HL-60/S4 treated with phorbol 12-myristate 13-acetate at 8.2 ng/mL for 4 days and 3 days (cell line): ENCODE results near the gene EEFSEC.

Experiments used
- in situ Hi-C: fragments of 300-500 bp; cut with MboI; formaldehyde crosslinking; loops from 2 replicates; pipeline ENCODE4 v1.15.0; 2022; ENCODE audit warnings: low sequenced_read_pairs

EEFSEC gene

DNA sequence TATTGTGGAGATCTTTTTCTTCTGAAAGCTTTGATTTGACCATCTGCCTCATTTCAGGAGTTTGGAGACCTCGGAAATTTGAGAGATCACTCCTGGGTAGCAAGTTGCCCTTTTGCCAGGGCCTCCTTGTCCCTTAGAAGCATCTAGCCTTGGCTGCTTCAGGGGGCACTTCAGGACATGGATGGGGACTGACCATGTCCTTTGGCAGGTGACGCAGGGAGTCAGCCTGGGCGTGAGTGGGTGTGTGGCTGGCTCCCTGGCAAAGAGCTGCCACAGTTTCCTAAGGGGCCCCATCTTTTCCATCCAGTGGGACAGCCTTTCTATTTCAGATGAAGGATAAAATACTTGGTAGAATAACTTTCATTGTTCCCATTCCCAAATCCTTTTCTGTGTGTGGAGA is 27.6 kb downstream of the EEFSEC start:
- in situ Hi-C loops = no loop called here

DNA sequence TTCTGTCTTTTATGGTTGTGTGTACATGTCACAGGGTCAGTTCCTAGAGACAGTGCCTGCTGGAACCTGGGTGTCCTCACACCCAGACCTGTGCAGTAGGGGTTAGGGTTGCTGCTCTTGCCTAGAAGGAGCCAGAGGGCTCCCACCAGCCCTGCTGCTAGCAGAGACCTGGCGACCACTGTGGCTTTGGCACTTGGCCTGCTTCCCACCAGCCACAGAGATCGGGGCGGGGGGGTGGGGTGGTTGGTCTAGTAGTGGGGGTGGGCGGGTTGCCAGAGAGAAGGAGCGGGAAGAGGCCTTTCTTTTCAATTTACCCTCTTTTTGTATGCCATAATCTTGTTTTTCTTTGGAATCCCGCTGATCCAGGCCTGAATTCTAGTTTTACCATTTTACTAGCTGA is 29.4 kb downstream of the EEFSEC start:
- in situ Hi-C loops = no loop called here

DNA sequence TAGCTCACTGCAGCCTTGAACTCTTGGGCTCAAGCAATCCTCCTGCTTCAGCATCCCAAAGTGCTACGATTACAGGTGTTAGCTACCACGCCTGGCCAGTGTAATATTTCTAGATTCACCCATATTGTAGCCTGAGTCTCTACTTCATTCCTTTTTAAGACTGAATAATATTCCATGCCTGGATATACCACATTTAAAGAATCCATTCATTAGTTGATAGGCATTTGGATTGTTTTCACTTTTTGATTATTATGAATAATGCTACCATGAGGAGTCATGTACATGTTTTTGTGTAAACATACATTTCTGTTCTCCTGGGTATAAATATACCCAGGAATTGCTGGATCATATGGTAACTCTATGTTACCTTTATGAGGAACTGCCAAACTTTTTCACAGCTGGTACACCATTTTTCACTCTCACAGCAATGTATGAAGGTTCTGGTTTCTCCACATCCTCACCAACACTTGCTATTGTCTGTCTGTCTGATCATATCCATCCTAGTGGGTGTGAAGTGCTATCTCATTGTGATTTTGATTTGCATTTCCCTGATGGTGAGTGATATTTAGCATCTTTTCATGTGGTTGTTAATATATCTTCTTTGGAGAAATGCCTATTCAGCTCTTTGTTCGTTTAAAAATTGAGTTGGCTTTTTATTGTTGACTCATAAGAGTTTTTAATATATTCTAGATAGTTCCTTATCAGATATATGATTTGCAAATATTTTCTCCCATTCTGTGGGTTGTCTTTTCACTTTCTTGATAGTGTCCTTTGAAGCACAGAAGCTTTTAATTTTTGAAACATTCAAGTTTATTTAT is 32.6 kb downstream of the EEFSEC start:
- in situ Hi-C loops = no loop called here

DNA sequence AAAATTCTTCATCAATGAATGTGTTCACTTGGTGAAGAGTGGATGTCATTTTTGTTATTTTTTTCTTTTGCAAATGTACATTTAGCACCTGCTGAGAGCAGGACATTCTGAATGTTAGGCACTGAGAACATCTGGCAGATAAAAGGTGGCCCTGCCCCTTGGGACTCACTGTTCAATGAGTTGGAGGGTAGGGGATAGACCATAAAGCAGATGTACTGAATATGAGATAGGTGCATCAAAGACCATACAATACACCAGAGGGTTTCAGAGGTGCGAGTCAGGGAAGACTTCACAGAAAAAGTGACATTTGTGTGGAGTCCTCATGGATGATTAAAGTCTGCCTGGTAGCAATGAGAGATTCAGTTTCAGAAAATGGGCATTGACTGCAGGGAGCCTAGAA is 34.2 kb downstream of the EEFSEC start:
- in situ Hi-C loops = no loop called here

DNA sequence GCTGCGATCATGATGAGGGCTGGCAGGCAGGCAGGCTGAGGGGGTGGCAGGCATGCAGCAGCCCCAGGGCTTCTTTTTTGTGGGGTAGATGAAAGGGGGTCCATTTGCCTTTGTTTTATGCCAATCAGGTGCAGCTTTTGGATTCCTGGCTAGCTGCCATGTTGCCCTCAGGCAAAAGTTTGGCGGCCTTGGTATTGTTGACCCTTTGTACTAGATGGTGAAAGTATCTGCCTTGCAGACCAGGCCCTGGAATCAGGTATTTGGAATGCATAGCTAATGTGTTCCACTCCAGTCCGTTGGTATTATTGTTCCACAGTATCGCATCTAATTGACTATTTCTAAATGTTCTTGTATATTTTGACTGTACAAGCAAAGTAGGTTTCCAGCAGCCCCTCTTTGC is 35.0 kb downstream of the EEFSEC start:
- in situ Hi-C loops = no loop called here

DNA sequence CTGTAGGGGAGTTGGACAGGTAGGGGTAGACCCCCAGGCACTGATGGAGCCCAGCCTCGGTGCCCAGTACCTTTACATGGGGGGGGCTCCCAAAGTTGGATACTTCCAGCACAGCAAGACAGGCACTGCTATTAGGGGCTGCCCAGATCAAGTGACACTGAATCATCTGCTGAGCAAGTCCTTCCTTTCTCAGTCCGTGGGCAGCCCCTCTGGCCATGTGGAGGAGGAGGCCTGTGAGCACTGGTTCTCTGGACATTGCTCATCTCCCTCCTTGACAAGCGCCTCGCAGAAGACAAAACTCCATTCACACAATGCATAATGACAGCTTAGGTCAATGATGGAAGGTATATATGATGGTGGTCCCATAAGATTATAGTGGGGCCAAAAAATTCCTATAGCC is 35.7 kb downstream of the EEFSEC start:
- in situ Hi-C loops = no loop called here

DNA sequence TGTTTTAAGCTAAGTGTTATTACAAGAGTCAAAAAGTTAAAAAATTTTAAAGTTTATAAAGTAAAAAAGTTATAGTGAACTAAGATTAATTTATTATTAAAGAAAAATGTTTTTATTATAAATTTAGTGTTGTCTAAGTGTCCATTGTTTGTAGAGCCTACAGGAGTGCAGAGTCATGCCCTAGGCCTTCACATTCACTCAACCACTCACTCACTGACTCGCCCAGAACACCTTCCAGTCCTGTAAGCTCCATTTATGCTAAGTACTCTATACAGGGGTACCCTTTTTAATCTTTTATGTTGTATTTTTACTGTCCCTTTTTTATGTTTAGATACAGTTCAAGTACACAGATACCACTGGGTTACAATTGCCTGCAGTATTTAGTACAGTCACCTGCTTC is 37.2 kb downstream of the EEFSEC start:
- in situ Hi-C loops = no loop called here

DNA sequence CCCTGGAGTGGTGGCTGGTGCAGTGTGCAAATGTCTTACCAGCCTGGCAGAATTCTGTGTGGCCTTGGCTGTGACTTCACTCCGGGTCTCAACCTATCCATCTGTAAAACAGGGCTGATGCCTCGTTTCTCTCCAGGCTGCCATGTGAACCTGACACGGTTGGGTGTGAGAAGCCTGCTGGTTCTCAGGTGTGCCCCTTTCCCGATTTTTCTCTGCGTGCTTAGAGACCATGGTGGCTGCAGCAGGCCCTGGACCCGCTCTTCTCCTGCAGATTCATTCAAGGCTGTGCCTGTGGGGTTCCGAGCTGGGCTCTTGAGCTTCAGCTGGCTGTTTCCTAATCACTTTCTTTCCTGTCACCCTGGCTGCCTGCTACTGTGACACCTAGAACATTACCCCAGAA is 38.9 kb downstream of the EEFSEC start:
- in situ Hi-C loops = no loop called here

DNA sequence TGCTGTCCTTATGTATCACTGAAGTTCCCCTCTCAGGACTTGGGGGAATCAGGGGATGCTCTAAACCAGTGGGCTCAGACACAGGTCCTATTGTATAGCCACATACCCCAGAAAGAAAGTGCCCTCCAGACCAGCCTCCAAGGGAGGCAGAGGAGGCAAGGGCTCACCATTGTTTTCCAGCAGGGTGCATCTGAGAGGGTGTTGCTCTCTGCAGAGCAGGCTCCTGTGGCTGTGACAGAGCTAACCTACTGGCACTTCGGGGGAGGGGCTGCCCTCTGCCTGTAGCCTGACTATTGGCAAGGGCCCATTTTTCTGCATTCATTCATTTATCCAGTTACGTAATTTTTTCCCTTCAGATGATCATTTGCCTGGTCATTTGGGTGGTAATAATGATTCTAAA is 39.9 kb downstream of the EEFSEC start:
- in situ Hi-C loops = no loop called here

DNA sequence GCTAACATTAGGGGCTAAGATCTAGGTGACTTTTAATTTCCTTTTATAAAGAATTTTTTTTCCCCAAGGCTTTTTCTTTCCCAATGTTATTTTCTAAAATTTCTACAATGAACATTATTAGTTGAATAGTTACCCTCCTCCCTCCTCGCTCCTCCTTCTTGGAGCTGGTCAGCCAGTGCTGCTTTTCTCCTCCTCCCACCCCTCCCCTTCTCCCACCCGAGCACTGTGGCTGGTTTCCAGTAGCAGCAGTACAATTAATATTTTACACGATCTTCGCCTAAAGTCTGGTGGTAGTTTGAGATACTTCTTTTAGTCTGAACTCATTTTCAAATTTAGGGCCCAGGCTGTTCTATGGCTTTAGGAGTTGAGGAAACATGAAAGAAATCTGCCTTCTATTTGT is 41.6 kb downstream of the EEFSEC start:
- in situ Hi-C loops = no loop called here

DNA sequence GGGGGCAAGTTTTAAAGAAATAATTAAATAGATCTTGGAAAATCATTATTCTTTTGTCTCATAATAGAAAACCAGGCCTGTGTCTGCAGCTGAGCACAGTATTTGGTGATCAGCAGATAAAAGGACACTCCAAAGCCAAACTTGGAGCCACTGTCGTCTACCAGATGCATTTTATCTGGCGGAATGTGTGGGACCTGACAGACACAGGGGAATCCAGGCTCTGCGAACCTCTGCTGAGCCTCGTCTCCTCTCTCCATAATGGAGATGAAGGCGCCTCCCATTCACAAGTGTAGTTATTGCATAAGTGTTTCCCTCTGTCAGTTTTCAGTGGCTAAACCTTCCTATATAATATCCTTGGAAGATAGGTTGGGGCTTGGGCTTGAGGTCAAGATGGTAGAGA is 42.1 kb downstream of the EEFSEC start:
- in situ Hi-C loops = no loop called here

DNA sequence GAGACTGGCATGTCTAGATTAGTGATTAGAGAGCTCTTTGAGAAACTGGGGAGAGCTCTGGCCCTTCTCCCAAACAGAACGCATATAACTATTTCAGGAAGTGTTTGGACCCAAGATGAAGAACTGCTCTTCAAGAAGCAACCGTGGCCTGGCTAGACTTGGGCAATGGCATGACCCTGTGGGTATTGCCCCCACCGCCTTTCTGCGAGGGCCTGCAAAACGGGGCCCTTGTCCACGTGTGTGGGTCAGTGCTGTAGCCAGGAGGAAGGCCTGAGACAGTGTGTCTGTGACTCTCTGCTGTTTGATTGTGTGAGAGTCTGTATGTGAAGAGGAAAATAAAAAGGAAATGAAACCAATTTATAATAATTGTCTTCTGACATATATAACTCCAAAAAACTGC is 42.5 kb downstream of the EEFSEC start:
- in situ Hi-C loops = no loop called here

DNA sequence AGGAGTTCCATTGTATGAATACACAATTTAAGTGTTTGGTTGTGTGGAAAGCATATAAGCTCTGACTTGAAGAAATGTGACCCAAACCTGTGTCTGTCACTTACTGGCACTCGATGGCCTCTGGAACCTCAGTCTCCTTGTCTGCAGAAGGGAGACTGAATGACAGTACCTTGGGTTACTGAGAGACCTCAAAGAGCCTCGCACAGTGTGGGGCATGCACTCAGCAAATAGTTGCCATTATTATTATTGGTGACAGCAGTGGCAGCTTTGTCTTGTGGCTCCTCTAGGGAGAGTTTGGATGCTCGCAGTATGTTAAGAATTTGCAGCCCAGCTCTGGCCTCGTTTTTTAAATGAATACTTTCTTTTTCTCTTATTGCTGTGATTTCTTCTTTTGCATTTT is 43.4 kb downstream of the EEFSEC start:
- in situ Hi-C loops = no loop called here

DNA sequence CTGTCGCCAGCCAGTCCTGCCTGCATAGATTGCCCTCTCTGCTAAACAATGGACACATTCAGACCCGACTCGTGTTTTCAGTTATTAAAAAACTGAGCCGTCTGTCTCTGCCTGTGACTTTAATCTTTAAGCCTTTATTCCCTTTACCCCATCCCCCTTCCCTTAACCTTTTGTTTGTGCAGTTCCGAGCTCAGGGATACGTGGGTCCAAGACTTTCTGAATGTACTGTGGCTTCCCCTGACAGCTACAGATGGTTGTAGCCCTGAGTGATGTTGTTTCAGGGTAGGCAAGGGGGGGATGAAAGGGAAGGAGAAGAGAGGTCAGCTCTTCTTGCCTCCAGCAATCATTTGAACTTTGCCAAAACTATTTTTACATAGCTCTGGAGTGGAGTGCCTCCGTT is 44.6 kb downstream of the EEFSEC start:
- in situ Hi-C loops = no loop called here

DNA sequence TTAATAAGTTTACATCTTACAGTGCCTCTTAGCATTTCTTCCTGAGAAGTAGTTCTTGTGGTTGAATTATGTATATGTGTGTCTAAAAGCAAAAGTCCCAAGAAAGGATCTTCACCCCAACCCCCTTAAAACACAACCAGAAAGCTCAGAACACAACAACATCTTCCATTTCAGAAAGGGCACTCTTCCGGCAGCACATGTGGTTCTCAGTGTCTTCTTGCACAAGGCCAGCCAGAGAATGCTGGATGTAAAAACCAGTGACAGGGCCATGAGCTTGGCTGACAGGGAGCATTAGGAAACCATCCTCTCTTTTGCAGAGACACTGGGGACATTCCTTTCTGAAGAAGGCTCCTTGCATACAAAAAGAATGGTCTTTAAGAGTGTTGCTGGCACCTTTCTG is 45.0 kb downstream of the EEFSEC start:
- in situ Hi-C loops = no loop called here

DNA sequence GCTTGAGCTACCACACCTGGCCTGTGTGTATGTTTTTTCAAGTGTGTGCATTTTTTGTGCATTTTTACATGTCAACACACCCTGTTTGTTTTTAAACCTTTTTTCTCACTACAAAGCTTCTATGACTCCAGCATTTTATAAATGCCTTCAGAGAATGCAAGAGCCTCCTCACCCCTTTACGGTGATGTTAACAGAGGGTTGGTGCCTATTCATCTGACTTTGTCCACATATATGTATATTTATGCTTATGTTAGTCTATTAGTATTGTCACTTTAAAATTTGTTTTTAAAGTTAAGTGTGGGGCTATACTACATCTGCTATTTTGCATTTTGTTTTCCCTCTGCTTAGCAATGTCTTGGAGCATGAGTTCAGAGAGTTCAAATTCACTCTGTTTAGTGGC is 45.8 kb downstream of the EEFSEC start:
- in situ Hi-C loops = no loop called here

DNA sequence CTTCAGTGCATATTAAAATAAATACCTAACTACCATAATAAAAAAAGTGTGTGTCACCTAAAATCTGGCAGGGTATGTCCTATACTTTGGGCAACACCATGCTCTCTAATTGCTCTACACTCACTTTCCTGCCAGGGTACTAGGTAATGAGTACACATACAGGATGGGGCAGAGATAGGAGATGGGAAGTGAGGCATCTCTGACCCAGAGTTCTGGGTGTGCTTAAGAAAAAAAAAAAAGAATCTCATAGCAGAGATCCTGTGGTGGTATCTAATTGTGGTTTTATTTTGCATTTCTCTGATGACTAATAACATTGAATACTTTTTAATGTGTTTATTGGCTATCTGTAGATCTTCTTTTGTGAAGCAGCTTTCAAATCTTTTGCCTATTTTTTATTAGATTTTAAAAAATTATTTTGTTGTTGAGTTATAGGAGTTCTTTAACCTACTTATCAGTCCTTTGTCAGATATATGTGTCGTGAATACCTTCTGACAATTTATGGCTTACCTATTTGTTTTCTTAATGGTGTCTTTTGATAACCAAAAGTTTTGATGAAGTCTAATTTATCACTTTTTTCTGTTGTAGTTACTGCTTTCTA is 48.0 kb downstream of the EEFSEC start:
- in situ Hi-C loops = no loop called here

DNA sequence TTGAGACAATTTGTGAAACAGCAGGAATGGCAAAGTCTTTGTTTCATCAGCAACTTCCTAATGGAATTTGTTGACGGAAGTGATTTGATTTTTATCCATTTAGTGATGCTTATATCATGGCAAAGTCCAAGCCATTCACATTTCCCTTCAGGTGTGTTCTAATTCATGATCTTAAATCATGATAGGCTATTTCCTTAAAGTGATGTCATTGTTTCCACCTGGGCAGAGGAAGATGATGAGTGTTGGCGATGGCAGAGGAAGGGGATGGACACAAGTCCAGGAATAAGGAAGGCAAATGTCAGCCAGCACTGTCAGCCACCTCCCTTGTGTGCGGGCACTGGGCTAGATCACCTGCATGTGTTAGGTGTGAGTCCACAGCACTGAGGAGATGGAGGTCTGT is 49.9 kb downstream of the EEFSEC start:
- in situ Hi-C loops = no loop called here

DNA sequence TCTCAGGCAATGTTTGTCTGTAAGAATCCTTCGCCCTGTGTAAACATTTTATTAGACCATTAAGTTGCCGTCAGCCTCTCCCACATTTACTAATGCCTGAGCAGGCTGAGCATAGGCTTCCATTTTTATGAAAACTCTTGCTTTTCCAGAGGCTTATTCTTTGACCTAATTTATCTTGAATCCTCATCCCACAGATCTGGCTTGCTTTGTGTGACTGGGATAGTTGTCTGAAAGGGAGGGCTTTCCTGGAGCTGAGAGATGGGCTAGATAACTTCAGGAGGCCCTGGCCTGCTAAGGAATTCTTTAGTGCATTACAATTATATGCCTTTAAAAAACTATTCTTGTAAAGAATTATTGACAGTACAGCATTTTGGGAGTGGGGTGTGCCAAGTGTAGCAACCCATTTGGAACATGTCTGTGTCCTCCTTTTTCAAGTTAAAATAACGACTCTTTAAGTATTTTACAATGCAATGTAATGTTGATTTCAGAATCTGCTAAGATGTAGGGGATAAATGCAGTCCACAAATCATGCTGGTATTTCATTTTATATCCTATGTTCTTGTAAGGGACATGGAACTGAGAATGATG is 52.4 kb downstream of the EEFSEC start:
- in situ Hi-C loops = no loop called here

DNA sequence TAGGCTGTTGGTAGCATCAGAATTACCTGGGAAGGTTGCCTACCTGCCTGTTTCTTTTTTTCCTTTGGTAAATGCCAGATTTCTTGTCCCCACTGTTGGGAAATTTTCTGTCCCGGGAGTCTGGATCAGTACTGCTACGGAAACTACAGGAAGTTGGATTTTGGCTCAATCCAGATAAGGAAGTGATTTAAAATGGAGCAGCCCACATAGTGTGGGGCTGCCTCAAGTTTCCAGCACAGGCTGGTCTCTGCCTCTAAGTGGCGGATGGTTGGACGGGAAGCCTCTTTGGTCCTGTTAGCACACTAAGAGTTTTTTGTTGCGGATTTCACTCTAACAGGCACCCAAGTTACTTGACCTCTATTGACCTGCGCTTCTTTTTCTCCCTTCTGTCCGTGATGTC is 54.7 kb downstream of the EEFSEC start:
- in situ Hi-C loops = no loop called here

DNA sequence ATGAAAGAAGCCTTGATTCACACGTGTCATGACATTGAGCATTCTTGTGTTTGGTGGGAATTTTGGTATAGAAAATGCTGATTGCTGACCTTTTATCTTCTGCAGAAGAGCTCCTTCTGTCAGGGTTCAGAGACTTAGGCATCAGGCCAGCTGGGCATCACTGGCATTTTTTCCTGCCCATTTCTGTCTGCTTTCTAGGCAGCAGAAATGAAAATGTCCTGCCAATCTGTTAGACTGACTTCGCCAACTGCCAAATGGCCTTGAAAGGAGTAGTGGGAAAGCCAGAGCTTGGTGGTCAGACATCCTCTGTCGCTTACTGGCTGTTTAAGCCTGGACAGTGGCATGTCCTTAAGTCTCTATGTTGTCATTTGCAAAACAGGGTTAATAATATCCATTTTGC is 57.4 kb downstream of the EEFSEC start:
- in situ Hi-C loops = no loop called here

DNA sequence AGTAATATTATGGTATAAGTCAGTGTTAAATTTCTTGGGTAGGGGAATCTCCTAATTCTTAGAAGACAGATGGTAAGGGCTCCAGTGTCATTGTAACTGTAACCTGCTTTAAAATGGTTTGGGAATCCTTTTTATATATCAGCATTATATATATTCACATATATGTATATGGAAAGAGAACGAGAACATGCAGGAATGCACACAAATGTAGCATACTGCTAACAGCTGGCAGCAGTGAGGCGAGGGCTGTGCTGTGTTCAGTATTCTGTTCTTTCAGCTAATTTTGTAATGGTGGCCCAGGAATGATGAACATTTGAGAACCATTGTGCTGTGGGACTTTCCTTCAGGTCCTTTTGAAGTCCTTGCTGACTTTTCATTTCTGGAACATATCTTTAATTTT is 60.8 kb downstream of the EEFSEC start:
- in situ Hi-C loops = no loop called here

DNA sequence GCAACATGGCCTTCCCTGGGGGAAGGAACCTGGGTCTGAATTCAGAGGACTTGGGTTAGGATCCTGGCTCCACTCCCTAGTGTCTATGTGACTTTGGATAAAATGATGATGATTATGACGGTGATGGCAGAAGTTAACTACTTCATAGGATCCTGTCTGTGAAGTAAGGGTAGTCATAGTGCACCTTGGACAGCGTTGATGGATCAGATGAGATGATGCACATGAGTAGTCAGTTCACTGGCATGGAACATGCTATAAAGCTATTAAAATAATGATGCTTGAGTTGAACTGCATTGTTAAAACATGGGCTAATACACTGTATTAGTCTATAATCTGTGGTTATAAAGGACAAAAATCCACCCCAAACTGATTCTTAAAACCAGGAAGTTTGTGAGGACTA is 62.0 kb downstream of the EEFSEC start:
- in situ Hi-C loops = no loop called here
